Adrenal gland (tissue), 5 donors: Measurements from ENCODE around the gene MOB1B.

Experiments used
- CTCF ChIP-seq, 6 experiments: fragments of 450-650 bp in 4 of 6; fragments of 200-600 bp in 2 of 6; sonication (generic) in 1 of 6; IDR thresholded peaks; 1 replicate in 5 of 6; 2 replicates in 1 of 6; pipeline versions ENCODE4 v1.5.1 to v1.8.0; 2016 to 2021; ENCODE audit warnings: antibody characterized with exemption in 6 of 6, mild to moderate bottlenecking in 2 of 6, moderate library complexity in 1 of 6
- POLR2A ChIP-seq, 2 donors: fragments of 450-650 bp; IDR thresholded peaks; one replicate each; pipeline ENCODE4 v1.6.1; 2017; ENCODE audit warnings: antibody characterized with exemption in 2 of 2, mild to moderate bottlenecking in 2 of 2, moderate library complexity in 1 of 2
- donor health status: DM: no; HTN: no; CAD: no.

- TF ChIP-seq POLR2A (IDR thresholded peaks at IDR 0.05) = no peak
- TF ChIP-seq CTCF (IDR thresholded peaks at IDR 0.05) = no peak
Observed at GRCh38 chr4:70980196-70980595, 78.0 kb downstream of the MOB1B start.
